ENCODE data around the gene EFL1. TPM values are rescaled to one million over a fixed set of nuclear protein-coding genes. Genes with fewer than 3 reads are reported as not detected.

The EFL1 gene
- polyA plus RNA-seq, 1 of the 3 experiments (the other 2 are of a cell fraction): 12.3 TPM

DNA sequence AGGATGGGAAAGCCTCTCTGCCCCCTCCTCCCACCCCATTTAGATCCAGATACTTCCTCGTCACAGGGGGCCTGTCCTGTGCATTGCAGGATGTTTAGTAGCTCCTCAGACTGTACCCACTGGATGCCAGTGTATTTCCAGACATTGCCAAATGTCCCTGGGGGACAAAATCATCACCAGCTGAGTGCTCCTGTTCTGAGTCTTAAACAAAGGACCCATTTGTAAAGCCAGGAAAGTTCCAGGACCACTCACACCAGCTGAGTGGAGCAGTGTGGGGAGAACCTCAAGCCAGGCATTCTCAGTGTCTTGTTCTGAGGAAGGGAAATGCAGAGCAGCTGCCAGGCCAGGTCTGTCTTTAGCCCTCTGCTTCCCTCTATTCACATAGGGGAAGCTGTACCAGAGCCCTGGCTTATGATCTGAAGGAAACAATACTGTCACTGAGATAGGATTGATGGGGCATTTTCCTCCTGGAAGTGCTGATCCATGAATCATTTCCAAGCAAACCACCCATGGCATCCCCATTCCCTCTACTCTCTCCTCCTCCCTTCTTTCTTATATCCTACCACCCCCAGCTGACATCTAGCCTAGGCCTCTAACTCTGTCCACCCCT lies 149.3 kb downstream of the EFL1 start:
- TF ChIP-seq, protein P1, sequence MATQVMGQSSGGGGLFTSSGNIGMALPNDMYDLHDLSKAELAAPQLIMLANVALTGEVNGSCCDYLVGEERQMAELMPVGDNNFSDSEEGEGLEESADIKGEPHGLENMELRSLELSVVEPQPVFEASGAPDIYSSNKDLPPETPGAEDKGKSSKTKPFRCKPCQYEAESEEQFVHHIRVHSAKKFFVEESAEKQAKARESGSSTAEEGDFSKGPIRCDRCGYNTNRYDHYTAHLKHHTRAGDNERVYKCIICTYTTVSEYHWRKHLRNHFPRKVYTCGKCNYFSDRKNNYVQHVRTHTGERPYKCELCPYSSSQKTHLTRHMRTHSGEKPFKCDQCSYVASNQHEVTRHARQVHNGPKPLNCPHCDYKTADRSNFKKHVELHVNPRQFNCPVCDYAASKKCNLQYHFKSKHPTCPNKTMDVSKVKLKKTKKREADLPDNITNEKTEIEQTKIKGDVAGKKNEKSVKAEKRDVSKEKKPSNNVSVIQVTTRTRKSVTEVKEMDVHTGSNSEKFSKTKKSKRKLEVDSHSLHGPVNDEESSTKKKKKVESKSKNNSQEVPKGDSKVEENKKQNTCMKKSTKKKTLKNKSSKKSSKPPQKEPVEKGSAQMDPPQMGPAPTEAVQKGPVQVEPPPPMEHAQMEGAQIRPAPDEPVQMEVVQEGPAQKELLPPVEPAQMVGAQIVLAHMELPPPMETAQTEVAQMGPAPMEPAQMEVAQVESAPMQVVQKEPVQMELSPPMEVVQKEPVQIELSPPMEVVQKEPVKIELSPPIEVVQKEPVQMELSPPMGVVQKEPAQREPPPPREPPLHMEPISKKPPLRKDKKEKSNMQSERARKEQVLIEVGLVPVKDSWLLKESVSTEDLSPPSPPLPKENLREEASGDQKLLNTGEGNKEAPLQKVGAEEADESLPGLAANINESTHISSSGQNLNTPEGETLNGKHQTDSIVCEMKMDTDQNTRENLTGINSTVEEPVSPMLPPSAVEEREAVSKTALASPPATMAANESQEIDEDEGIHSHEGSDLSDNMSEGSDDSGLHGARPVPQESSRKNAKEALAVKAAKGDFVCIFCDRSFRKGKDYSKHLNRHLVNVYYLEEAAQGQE (IDR thresholded peaks at IDR 0.05; ENCODE audit: low read depth, low read length): no peak
- no peak for TF ChIP-seq TCF12 (IDR thresholded peaks at IDR 0.05)
- TF ChIP-seq RCOR1 (IDR thresholded peaks at IDR 0.05; ENCODE audit: low read length): no peak
- TF ChIP-seq RAD21 (IDR thresholded peaks at IDR 0.05; ENCODE audit: low read length): no peak
- TF ChIP-seq, protein P2, sequence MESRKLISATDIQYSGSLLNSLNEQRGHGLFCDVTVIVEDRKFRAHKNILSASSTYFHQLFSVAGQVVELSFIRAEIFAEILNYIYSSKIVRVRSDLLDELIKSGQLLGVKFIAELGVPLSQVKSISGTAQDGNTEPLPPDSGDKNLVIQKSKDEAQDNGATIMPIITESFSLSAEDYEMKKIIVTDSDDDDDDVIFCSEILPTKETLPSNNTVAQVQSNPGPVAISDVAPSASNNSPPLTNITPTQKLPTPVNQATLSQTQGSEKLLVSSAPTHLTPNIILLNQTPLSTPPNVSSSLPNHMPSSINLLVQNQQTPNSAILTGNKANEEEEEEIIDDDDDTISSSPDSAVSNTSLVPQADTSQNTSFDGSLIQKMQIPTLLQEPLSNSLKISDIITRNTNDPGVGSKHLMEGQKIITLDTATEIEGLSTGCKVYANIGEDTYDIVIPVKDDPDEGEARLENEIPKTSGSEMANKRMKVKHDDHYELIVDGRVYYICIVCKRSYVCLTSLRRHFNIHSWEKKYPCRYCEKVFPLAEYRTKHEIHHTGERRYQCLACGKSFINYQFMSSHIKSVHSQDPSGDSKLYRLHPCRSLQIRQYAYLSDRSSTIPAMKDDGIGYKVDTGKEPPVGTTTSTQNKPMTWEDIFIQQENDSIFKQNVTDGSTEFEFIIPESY (IDR thresholded peaks at IDR 0.05; ENCODE audit: borderline replicate concordance, low read depth): no peak
- TF ChIP-seq SMC3 (IDR thresholded peaks at IDR 0.05; ENCODE audit: low read depth, low read length): no peak
- TF ChIP-seq NFIC (IDR thresholded peaks at IDR 0.05; ENCODE audit: borderline replicate concordance): no peak
- peak overlapping the region in 1 of 2 experiments; percentile 95; a peak in 2 of 4 replicates for H3K27ac ChIP-seq (ENCODE audit: low read depth in 2 of 2, low read length in 1 of 2)
- ChIA-PET POLR2A (interaction anchor here (1.0 kb wide), 1 partner anchor 21 kb away, joined by 3 read pairs; no protein-coding TSS in a partner anchor), CTCF (interaction anchor here (1.1 to 1.2 kb wide), 2 partner anchors 67 to 703 kb away, joined by 3 read pairs; no protein-coding TSS in a partner anchor)
- no peak for DNase-seq
- H3K36me3 ChIP-seq (replicated peaks in 1 of 2; ENCODE audit: control insufficient read depth in 1 of 2, insufficient read depth in 2 of 2, low read length in 1 of 2): no peaks in the 10 kb centered on the region
- WGBS (ENCODE audit: low lambda C conversion rate): no CpG with 5 or more reads among the region's 1 CpG
- H3K4me1 ChIP-seq (ENCODE audit: control insufficient read depth in 1 of 2, insufficient read depth in 2 of 2, low read depth in 1 of 2, low read length in 1 of 2): peaks cover 0 to 31% of the 10 kb centered on the region in 2 experiments; a peak in 1 of 4 replicates
- H3K9me2 ChIP-seq: no peaks in the 10 kb centered on the region
- H3F3A ChIP-seq (replicated peaks; ENCODE audit: insufficient read depth): peaks cover 5% of the 10 kb centered on the region
- H4K20me1 ChIP-seq (ENCODE audit: insufficient read depth): no peaks in the 10 kb centered on the region
- H3K9ac ChIP-seq: no peak overlapping the region
- H2AFZ ChIP-seq (ENCODE audit: low read depth): no peak overlapping the region
- no peak overlapping the region for H3K4me3 ChIP-seq (ENCODE audit: low read depth in 2 of 2, low read length in 1 of 2)
- H3K9me3 ChIP-seq: no peaks in the 10 kb centered on the region
- H3K79me2 ChIP-seq (ENCODE audit: insufficient read depth): no peaks in the 10 kb centered on the region
- no peaks in the 10 kb centered on the region for H3K27me3 ChIP-seq (ENCODE audit: insufficient read depth)
- no peak overlapping the region for H3K4me2 ChIP-seq

DNA sequence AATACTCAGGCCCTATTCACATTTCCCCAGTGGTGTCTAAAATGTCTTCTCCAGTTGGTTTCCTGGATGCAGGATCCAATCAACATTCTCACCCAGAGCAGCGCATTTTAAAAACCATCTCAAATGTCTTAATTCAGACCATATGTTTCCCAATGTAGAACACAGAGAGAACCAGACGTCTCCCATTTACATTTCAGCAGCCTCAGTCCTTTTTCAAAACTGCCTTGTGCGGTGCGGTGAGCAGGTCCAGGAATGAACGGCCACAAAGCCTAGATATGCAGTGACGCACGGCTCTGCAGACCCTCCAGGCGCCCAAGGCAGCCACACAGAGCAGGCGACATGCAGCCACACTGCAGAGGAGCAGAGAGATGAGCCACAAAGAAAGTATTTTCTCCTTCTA lies 150.6 kb downstream of the EFL1 start:
- no peak overlapping the region for H3K9ac ChIP-seq
- peak; percentile 70 for DNase-seq
- CTCF ChIA-PET: interaction anchor here (0.7 to 2.2 kb wide), 5 partner anchors 16 to 65 kb away, joined by 3 to 4 read pairs (median 4); no protein-coding TSS in a partner anchor
- H3K27ac ChIP-seq (ENCODE audit: low read depth in 2 of 2, low read length in 1 of 2): peak overlapping the region in 1 of 2 experiments; percentile 95; a peak in 2 of 4 replicates
- peaks cover 5% of the 10 kb centered on the region for H3F3A ChIP-seq (replicated peaks; ENCODE audit: insufficient read depth)
- H3K4me2 ChIP-seq: no peak overlapping the region
- no peak overlapping the region; a peak in 1 of 4 replicates for H3K4me3 ChIP-seq (ENCODE audit: low read depth in 2 of 2, low read length in 1 of 2)
- peaks cover 0 to 33% of the 10 kb centered on the region in 2 experiments; a peak in 1 of 4 replicates for H3K4me1 ChIP-seq (ENCODE audit: control insufficient read depth in 1 of 2, insufficient read depth in 2 of 2, low read depth in 1 of 2, low read length in 1 of 2)
- POLR2A ChIA-PET: interaction anchor here (0.7 kb wide), 1 partner anchor 66 kb away, joined by 3 read pairs; the partner anchor contains the start of gene MEX3B
- no peaks in the 10 kb centered on the region for H3K79me2 ChIP-seq (ENCODE audit: insufficient read depth)
- no peaks in the 10 kb centered on the region for H3K9me3 ChIP-seq
- 81% methylated on average over 9 of the region's 9 CpGs for WGBS (ENCODE audit: low lambda C conversion rate)
- no peak overlapping the region for H2AFZ ChIP-seq (ENCODE audit: low read depth)
- no peaks in the 10 kb centered on the region for H3K36me3 ChIP-seq (replicated peaks in 1 of 2; ENCODE audit: control insufficient read depth in 1 of 2, insufficient read depth in 2 of 2, low read length in 1 of 2)
- no peaks in the 10 kb centered on the region for H3K27me3 ChIP-seq (ENCODE audit: insufficient read depth)
- no peaks in the 10 kb centered on the region for H4K20me1 ChIP-seq (ENCODE audit: insufficient read depth)
- no peaks in the 10 kb centered on the region for H3K9me2 ChIP-seq
- TF ChIP-seq RXRA (IDR thresholded peaks at IDR 0.05; ENCODE audit: borderline replicate concordance, low read depth) (no peak), TEAD4 (IDR thresholded peaks at IDR 0.05; ENCODE audit: borderline replicate concordance, insufficient read depth) (no peak), RFX5 (IDR thresholded peaks at IDR 0.05; ENCODE audit: low read length) (no peak), MEF2A (IDR thresholded peaks at IDR 0.05; ENCODE audit: borderline replicate concordance, low read depth) (no peak), NRF1 (IDR thresholded peaks at IDR 0.05; ENCODE audit: low read depth, low read length) (no peak), GATA2 (CRISPR knock-in tag; IDR thresholded peaks at IDR 0.05) (peak; percentile 31; the same call in 1 of the 2 replicates), EP300 (IDR thresholded peaks at IDR 0.05; ENCODE audit: borderline replicate concordance in 1 of 2, low read depth in 1 of 2, low read length in 1 of 2) (0 out of 4 replicates have a peak, but pooled peaks of 1 of the 2 experiments have one; percentile 24), SMC3 (IDR thresholded peaks at IDR 0.05; ENCODE audit: low read depth, low read length) (no peak), TCF12 (IDR thresholded peaks at IDR 0.05) (peak; percentile 61; the same call in 1 of the 2 replicates), RAD21 (IDR thresholded peaks at IDR 0.05; ENCODE audit: low read length) (peak; percentile 21; the same call in 1 of the 2 replicates), RCOR1 (IDR thresholded peaks at IDR 0.05; ENCODE audit: low read length) (no peak; the same call in 1 of the 2 replicates), CHD2 (IDR thresholded peaks at IDR 0.05; ENCODE audit: low read length, partially characterized antibody) (peak; percentile 42)
- TF ChIP-seq, protein P3, sequence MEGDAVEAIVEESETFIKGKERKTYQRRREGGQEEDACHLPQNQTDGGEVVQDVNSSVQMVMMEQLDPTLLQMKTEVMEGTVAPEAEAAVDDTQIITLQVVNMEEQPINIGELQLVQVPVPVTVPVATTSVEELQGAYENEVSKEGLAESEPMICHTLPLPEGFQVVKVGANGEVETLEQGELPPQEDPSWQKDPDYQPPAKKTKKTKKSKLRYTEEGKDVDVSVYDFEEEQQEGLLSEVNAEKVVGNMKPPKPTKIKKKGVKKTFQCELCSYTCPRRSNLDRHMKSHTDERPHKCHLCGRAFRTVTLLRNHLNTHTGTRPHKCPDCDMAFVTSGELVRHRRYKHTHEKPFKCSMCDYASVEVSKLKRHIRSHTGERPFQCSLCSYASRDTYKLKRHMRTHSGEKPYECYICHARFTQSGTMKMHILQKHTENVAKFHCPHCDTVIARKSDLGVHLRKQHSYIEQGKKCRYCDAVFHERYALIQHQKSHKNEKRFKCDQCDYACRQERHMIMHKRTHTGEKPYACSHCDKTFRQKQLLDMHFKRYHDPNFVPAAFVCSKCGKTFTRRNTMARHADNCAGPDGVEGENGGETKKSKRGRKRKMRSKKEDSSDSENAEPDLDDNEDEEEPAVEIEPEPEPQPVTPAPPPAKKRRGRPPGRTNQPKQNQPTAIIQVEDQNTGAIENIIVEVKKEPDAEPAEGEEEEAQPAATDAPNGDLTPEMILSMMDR (IDR thresholded peaks at IDR 0.05): no peak
- TF ChIP-seq, protein P4, sequence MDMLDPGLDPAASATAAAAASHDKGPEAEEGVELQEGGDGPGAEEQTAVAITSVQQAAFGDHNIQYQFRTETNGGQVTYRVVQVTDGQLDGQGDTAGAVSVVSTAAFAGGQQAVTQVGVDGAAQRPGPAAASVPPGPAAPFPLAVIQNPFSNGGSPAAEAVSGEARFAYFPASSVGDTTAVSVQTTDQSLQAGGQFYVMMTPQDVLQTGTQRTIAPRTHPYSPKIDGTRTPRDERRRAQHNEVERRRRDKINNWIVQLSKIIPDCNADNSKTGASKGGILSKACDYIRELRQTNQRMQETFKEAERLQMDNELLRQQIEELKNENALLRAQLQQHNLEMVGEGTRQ (IDR thresholded peaks at IDR 0.05; ENCODE audit: borderline replicate concordance, low read depth, low read length): no peak
